SK-N-SH (cell line): Measurements from ENCODE around the gene HES6. TPM values are rescaled to one million over a fixed set of nuclear protein-coding genes. Genes with fewer than 3 reads are reported as not detected.
A peak's percentile ranks its signal among the peaks of the same experiment; 100 is the strongest.

Experiments
- CTCF ChIA-PET: fragments of 300-600, 350-600 bp; formaldehyde crosslinking; extraction: SDS; loops from one replicate; lab custom pipeline; 2021; lab: Yijun Ruan, JAX
- POLR2A ChIA-PET: fragments of 350-600 bp; sonication (Branson Sonifier 250); formaldehyde crosslinking; extraction: SDS; loops from one replicate; lab custom pipeline; 2020; ENCODE audit warnings: antibody characterized with exemption, inconsistent platforms; lab: Yijun Ruan, JAX
- DNase-seq: peaks from one replicate; pipeline ENCODE4 v3.0.0; 2012
- H2AFZ ChIP-seq: fragments of 200-600 bp; sonication (generic); 2 replicates; pipeline ENCODE4 v1.8.1; 2016; ENCODE audit warnings: antibody characterized with exemption, mild to moderate bottlenecking, low read depth
- H3F3A ChIP-seq: fragments of 200-600 bp; sonication (generic); replicated peaks from 2 replicates; pipeline ENCODE3; 2016; ENCODE audit warnings: antibody characterized with exemption, mild to moderate bottlenecking; ENCODE audit not compliant: insufficient read depth
- H3K27ac ChIP-seq, 2 experiments: fragments of 200-500 bp in 1 of 2; fragments of 200-600 bp in 1 of 2; sonication (Bioruptor generic) in 1 of 2; sonication (generic), shearing (Covaris generic) in 1 of 2; 2 replicates each; pipeline versions ENCODE4 v1.5.1 to v1.6.1; 2014 to 2016; ENCODE audit warnings: low read depth in 2 of 2, inconsistent platforms in 1 of 2, low read length in 1 of 2, mild to moderate bottlenecking in 1 of 2, mixed read lengths in 1 of 2
- H3K27me3 ChIP-seq: fragments of 200-600 bp; sonication (generic), shearing (Covaris generic); 2 replicates; pipeline ENCODE4 v1.6.1; 2016; ENCODE audit warnings: mixed run types; ENCODE audit not compliant: insufficient read depth
- H3K36me3 ChIP-seq, 2 experiments: fragments of 200-500 bp in 1 of 2; fragments of 200-600 bp in 1 of 2; sonication (Bioruptor generic) in 1 of 2; sonication (generic) in 1 of 2; replicated peaks in 1 of 2; 2 replicates each; pipeline versions ENCODE3 to v1.5.1; 2014 to 2016; ENCODE audit warnings: low read length in 1 of 2, mild to moderate bottlenecking in 1 of 2; ENCODE audit not compliant: insufficient read depth in 2 of 2, control insufficient read depth in 1 of 2
- H3K4me1 ChIP-seq, 2 experiments: fragments of 200-500 bp in 1 of 2; fragments of 200-600 bp in 1 of 2; sonication (Bioruptor generic) in 1 of 2; sonication (generic), shearing (Covaris generic) in 1 of 2; 2 replicates each; pipeline versions ENCODE4 v1.5.1 to v1.6.1; 2014 to 2016; ENCODE audit warnings: low read depth in 1 of 2, low read length in 1 of 2, mixed run types in 1 of 2; ENCODE audit not compliant: insufficient read depth in 2 of 2, control insufficient read depth in 1 of 2
- H3K4me2 ChIP-seq: fragments of 200-600 bp; sonication (generic), shearing (Covaris generic); 2 replicates; pipeline ENCODE4 v1.6.1; 2017; ENCODE audit warnings: mixed run types
- H3K4me3 ChIP-seq, 2 experiments: fragments of 200-500 bp in 1 of 2; fragments of 200-600 bp in 1 of 2; sonication (Bioruptor generic) in 1 of 2; sonication (generic), shearing (Covaris generic) in 1 of 2; 2 replicates each; pipeline versions ENCODE4 v1.5.1 to v1.8.1; 2014 to 2016; ENCODE audit warnings: low read depth in 2 of 2, inconsistent platforms in 1 of 2, low read length in 1 of 2, mild to moderate bottlenecking in 1 of 2, mixed read lengths in 1 of 2, moderate library complexity in 1 of 2
- H3K79me2 ChIP-seq: fragments of 200-600 bp; sonication (generic); 2 replicates; pipeline ENCODE4 v1.8.1; 2017; ENCODE audit warnings: mild to moderate bottlenecking; ENCODE audit not compliant: insufficient read depth
- H3K9ac ChIP-seq: fragments of 200-600 bp; sonication (generic); 2 replicates; pipeline ENCODE4 v1.6.1; 2017; ENCODE audit warnings: mixed run types
- H3K9me2 ChIP-seq: fragments of 200-600 bp; sonication (generic); 2 replicates; pipeline ENCODE4 v1.6.1; 2017; ENCODE audit warnings: mixed run types
- H3K9me3 ChIP-seq: fragments of 200-600 bp; sonication (generic); 2 replicates; pipeline ENCODE4 v1.6.1; 2017; ENCODE audit warnings: mixed run types, mild to moderate bottlenecking, moderate library complexity
- H4K20me1 ChIP-seq: fragments of 200-600 bp; sonication (generic); 2 replicates; pipeline ENCODE4 v1.6.1; 2017; ENCODE audit warnings: mild to moderate bottlenecking, mixed run types; ENCODE audit not compliant: insufficient read depth
- CHD2 ChIP-seq: fragments of 150-350 bp; IDR thresholded peaks from 2 replicates; pipeline ENCODE4 v1.6.1; 2018; ENCODE audit warnings: low read length; ENCODE audit not compliant: partially characterized antibody
- CTCF ChIP-seq: fragments of 200-600 bp; sonication (generic); IDR thresholded peaks from 2 replicates; pipeline ENCODE4 v1.6.1; 2017; ENCODE audit warnings: antibody characterized with exemption, mild to moderate bottlenecking, moderate library complexity
- ELF1 ChIP-seq: IDR thresholded peaks from 2 replicates; pipeline ENCODE4 v1.4.0; 2012
- EP300 ChIP-seq, 2 experiments: IDR thresholded peaks; 2 replicates each; pipeline versions ENCODE4 v1.4.0 to v1.6.1; 2012; ENCODE audit warnings: borderline replicate concordance in 1 of 2, low read depth in 1 of 2, low read length in 1 of 2
- EZH2phosphoT487 ChIP-seq: fragments of 200-600 bp; sonication (generic); IDR thresholded peaks from 2 replicates; pipeline ENCODE4 v1.6.1; 2017; ENCODE audit warnings: low read depth, mixed run types, mild to moderate bottlenecking, antibody characterized with exemption, moderate library complexity, borderline replicate concordance
- FOSL2 ChIP-seq: IDR thresholded peaks from 2 replicates; pipeline ENCODE4 v1.4.0; 2012; ENCODE audit warnings: low read depth, mild to moderate bottlenecking, moderate library complexity, borderline replicate concordance
- FOXJ3 ChIP-seq: sonication (generic); formaldehyde crosslinking; IDR thresholded peaks from 2 replicates; pipeline ENCODE4 v1.5.1; 2020; ENCODE audit warnings: mild to moderate bottlenecking, missing genetic modification reagents
- FOXM1 ChIP-seq: IDR thresholded peaks from 2 replicates; pipeline ENCODE4 v1.4.0; 2012; ENCODE audit warnings: low read depth, mild to moderate bottlenecking
- GABPA ChIP-seq: IDR thresholded peaks from 2 replicates; pipeline ENCODE4 v1.4.0; 2012; ENCODE audit warnings: low read depth, mild to moderate bottlenecking
- GATA2 ChIP-seq: sonication (generic); formaldehyde crosslinking; IDR thresholded peaks from 2 replicates; pipeline ENCODE4 v1.5.0; 2020; ENCODE audit warnings: mild to moderate bottlenecking, missing genetic modification reagents
- IRF3 ChIP-seq: fragments of 150-350 bp; IDR thresholded peaks from 2 replicates; pipeline ENCODE4 v1.6.1; 2016; ENCODE audit warnings: mild to moderate bottlenecking, low read depth, low read length
- MAX ChIP-seq: IDR thresholded peaks from 2 replicates; pipeline ENCODE4 v1.4.0; 2012; ENCODE audit warnings: low read depth
- MXI1 ChIP-seq: IDR thresholded peaks from 2 replicates; pipeline ENCODE4 v1.6.1; 2012; ENCODE audit warnings: mild to moderate bottlenecking, low read depth, low read length, improper control_type of control experiment
- NFIC ChIP-seq: IDR thresholded peaks from 2 replicates; pipeline ENCODE4 v1.4.0; 2012; ENCODE audit warnings: borderline replicate concordance
- NRF1 ChIP-seq: IDR thresholded peaks from 2 replicates; pipeline ENCODE4 v1.6.1; 2012; ENCODE audit warnings: low read depth, mild to moderate bottlenecking, low read length
- PBX3 ChIP-seq: IDR thresholded peaks from 2 replicates; pipeline ENCODE4; 2012
- RAD21 ChIP-seq: IDR thresholded peaks from 2 replicates; pipeline ENCODE4 v1.6.1; 2012; ENCODE audit warnings: mild to moderate bottlenecking, low read length
- RCOR1 ChIP-seq: fragments of 150-350 bp; IDR thresholded peaks from 2 replicates; pipeline ENCODE4 v1.6.1; 2017; ENCODE audit warnings: antibody characterized with exemption, low read length
- REST ChIP-seq: IDR thresholded peaks from 2 replicates; pipeline ENCODE4 v1.6.1; 2012; ENCODE audit warnings: mild to moderate bottlenecking, low read depth, low read length, moderate library complexity
- RXRA ChIP-seq: IDR thresholded peaks from 2 replicates; pipeline ENCODE4 v1.4.0; 2012; ENCODE audit warnings: low read depth, mild to moderate bottlenecking, borderline replicate concordance
- SIN3A ChIP-seq: IDR thresholded peaks from 2 replicates; pipeline ENCODE4 v1.6.1; 2012; ENCODE audit warnings: low read depth, mild to moderate bottlenecking, low read length, moderate library complexity, borderline replicate concordance
- TAF1 ChIP-seq: IDR thresholded peaks from 2 replicates; pipeline ENCODE4 v1.6.1; 2012; ENCODE audit warnings: low read depth, mild to moderate bottlenecking, low read length, moderate library complexity, borderline replicate concordance
- TEAD4 ChIP-seq: IDR thresholded peaks from 2 replicates; pipeline ENCODE4 v1.4.0; 2012; ENCODE audit warnings: mild to moderate bottlenecking, borderline replicate concordance; ENCODE audit not compliant: insufficient read depth
- YY1 ChIP-seq: IDR thresholded peaks from 2 replicates; pipeline ENCODE4 v1.4.0; 2012; ENCODE audit warnings: low read depth, mild to moderate bottlenecking
- WGBS: methylation state at CpG from one replicate; pipeline ENCODE4 v1.1.6; 2017; ENCODE audit warnings: low lambda C conversion rate; 5-methylcytosine and 5-hydroxymethylcytosine counted together
- polyA plus RNA-seq, 3 experiments: library from polyadenylated mRNA; depleted of rRNA; stranded (reverse); fragments of >200 nt; gene quantifications; 2 replicates each; pipeline ENCODE4 v1.2.3, GENCODE V29; 2012

The HES6 gene
- polyA plus RNA-seq, 1 of the 3 experiments (the other 2 are of a cell fraction) = 3.6 TPM

- H3K9me2 ChIP-seq = no peaks in the 10 kb centered on the region
- H3K36me3 ChIP-seq = no peaks in the 10 kb centered on the region
- peak overlapping the region; percentile 89 for H3K4me2 ChIP-seq
- H3K4me1 ChIP-seq = peaks cover 8 to 15% of the 10 kb centered on the region in 2 experiments; a peak in 3 of 4 replicates
- peak overlapping the region; percentile 97 for H2AFZ ChIP-seq
- DNase-seq = peak; percentile 98
- H3K9me3 ChIP-seq = no peaks in the 10 kb centered on the region
- peak overlapping the region in 1 of 2 experiments; percentile 67; a peak in 1 of 4 replicates for H3K27ac ChIP-seq
- CTCF ChIA-PET = interaction anchor here (0.7 to 5.7 kb wide), 12 partner anchors 9 to 679 kb away, joined by 3 to 28 read pairs (median 3); no protein-coding TSS in a partner anchor
- TF ChIP-seq MAX = peak; percentile 99
- TF ChIP-seq CHD2 = peak; percentile 69
- TF ChIP-seq MXI1 = peak; percentile 80
- TF ChIP-seq CTCF = peak; percentile 52
- TF ChIP-seq NRF1 = peak; percentile 36; the same call in 1 of the 2 replicates
- TF ChIP-seq IRF3 = peak; percentile 77
- peak; percentile 98 for TF ChIP-seq SIN3A
- peak; percentile 15; the same call in 1 of the 2 replicates for TF ChIP-seq TAF1
- no peak for TF ChIP-seq FOXM1
- TF ChIP-seq PBX3 = peak; percentile 100
- TF ChIP-seq RAD21 = no peak
- TF ChIP-seq ELF1 = peak; percentile 24; the same call in 1 of the 2 replicates
- TF ChIP-seq EZH2phosphoT487 = no peak
- no peak for TF ChIP-seq GATA2
- TF ChIP-seq TEAD4 = no peak
- TF ChIP-seq FOXJ3 (CRISPR knock-in tag) = no peak
- TF ChIP-seq REST = no peak
- TF ChIP-seq RCOR1 = no peak
- TF ChIP-seq EP300 (IDR thresholded peaks at IDR 0.05; ENCODE audit: borderline replicate concordance in 1 of 2, low read depth in 1 of 2, low read length in 1 of 2) = 0 out of 4 replicates have a peak, but pooled peaks of 1 of the 2 experiments have one; percentile 15
- TF ChIP-seq FOSL2 = no peak
- peak; percentile 34; the same call in 1 of the 2 replicates for TF ChIP-seq YY1
- peak; percentile 55 for TF ChIP-seq GABPA
- no peak for TF ChIP-seq RXRA
- TF ChIP-seq NFIC = no peak
- TF ChIP-seq, all 33 proteins: peak for 13
- Histone ChIP-seq H3K4me3 (peak overlapping the region; percentile 74 to 75), H3K79me2 (peaks cover 20% of the 10 kb centered on the region; the same call in 1 of the 2 replicates), H3K27me3 (no peaks in the 10 kb centered on the region; the same call in 1 of the 2 replicates), H4K20me1 (peaks cover 15% of the 10 kb centered on the region; the same call in 1 of the 2 replicates), H3F3A (no peaks in the 10 kb centered on the region), H3K9ac (peak overlapping the region; percentile 89)
- 3% methylated on average over 46 of the region's 108 CpGs for WGBS
- POLR2A ChIA-PET = no interaction called here
Measured at GRCh38 chr2:238288650-238289573, 49.1 kb upstream of the HES6 start.
